K562 (cell line): Measurements from ENCODE around the gene LAMA5. TPM values are rescaled to one million over a fixed set of nuclear protein-coding genes. Genes with fewer than 3 reads are reported as not detected.
A peak's percentile ranks its signal among the peaks of the same experiment; 100 is the strongest.

Experiments used
- ATAC-seq: fragments of 200-7000 bp; cut with Tn5 transposase; 3 replicates; pipeline ENCODE4 v1.9.1; 2020; ENCODE audit warnings: moderate library complexity
- BruUV-seq: library from RNA; stranded (reverse); fragments of 400-500 nt; replicated peaks from 2 replicates; lab custom pipeline; 2021; lab: Mats Ljungman, UMichigan
- CTCF ChIA-PET: fragments of 300-600 bp; formaldehyde crosslinking; extraction: SDS; loops from one replicate; lab custom pipeline; 2021; ENCODE audit warnings: low intra/inter-chr PET ratio; lab: Yijun Ruan, JAX
- POLR2A ChIA-PET: fragments of 300-600, 350-650 bp; sonication (Branson Sonifier 250); formaldehyde crosslinking; extraction: SDS; loops from one replicate; lab custom pipeline; 2021; ENCODE audit warnings: antibody characterized with exemption, inconsistent platforms; lab: Yijun Ruan, JAX
- DNase-seq, 4 experiments: peaks; one replicate each; pipeline versions ENCODE4 v3.0.0 to v3.0.0-alpha.2; 2011 to 2018; ENCODE audit warnings: low spot score in 3 of 4, mixed read lengths in 3 of 4; ENCODE audit errors: extremely low read depth in 1 of 4
- FAIRE-seq: peaks from 2 replicates; lab custom pipeline; 2011; peaks lifted over from hg19 to GRCh38; lab: Jason Lieb, UNC
- H2AFZ ChIP-seq: 2 replicates; pipeline ENCODE4 v1.6.0; 2011; ENCODE audit warnings: low read depth, low read length, control low read depth, inconsistent platforms
- H3K27ac ChIP-seq: fragments of 200-600 bp; 3 replicates; pipeline ENCODE4 v1.8.0; 2011; ENCODE audit warnings: low read depth, mild to moderate bottlenecking, control low read depth, inconsistent platforms, low read length, moderate library complexity, mixed read lengths; ENCODE audit errors: extremely low read depth
- H3K27me3 ChIP-seq, 2 experiments: fragments of 300-600 bp in 1 of 2; 2 replicates in 1 of 2; 3 replicates in 1 of 2; pipeline versions ENCODE4 v1.6.0 to v1.8.0; 2011; ENCODE audit warnings: inconsistent platforms in 2 of 2, low read length in 2 of 2, mild to moderate bottlenecking in 1 of 2, mixed read lengths in 1 of 2, moderate library complexity in 1 of 2; ENCODE audit not compliant: control insufficient read depth in 2 of 2, insufficient read depth in 2 of 2
- H3K36me3 ChIP-seq: fragments of 300-600 bp; 3 replicates; pipeline ENCODE4 v1.8.0; 2011; ENCODE audit warnings: mild to moderate bottlenecking, low read length, inconsistent platforms; ENCODE audit not compliant: control insufficient read depth, insufficient read depth
- H3K4me1 ChIP-seq, 2 experiments: fragments of 200-600 bp in 1 of 2; replicated peaks in 1 of 2; 2 replicates in 1 of 2; 3 replicates in 1 of 2; pipeline versions ENCODE4 v1.5.1 to v1.8.0; 2011; ENCODE audit warnings: inconsistent platforms in 2 of 2, low read length in 2 of 2, mild to moderate bottlenecking in 1 of 2, mixed read lengths in 1 of 2, moderate library complexity in 1 of 2; ENCODE audit not compliant: control insufficient read depth in 2 of 2, insufficient read depth in 2 of 2
- H3K4me2 ChIP-seq: 2 replicates; pipeline ENCODE4 v1.6.1; 2011; ENCODE audit warnings: low read length, control low read depth, inconsistent platforms, mixed read lengths; ENCODE audit not compliant: insufficient read depth
- H3K4me3 ChIP-seq: fragments of 200-600 bp; sonication (generic), shearing (Covaris generic); 2 replicates; pipeline ENCODE4 v1.5.1; 2016; ENCODE audit warnings: control low read depth, inconsistent platforms
- H3K79me2 ChIP-seq: fragments of 200-600 bp; 3 replicates; pipeline ENCODE4 v1.8.0; 2011; ENCODE audit warnings: low read length, inconsistent platforms; ENCODE audit not compliant: control insufficient read depth, insufficient read depth
- H3K9ac ChIP-seq, 2 experiments: 2 replicates each; pipeline versions ENCODE4 v1.6.0 to v1.6.1; 2011; ENCODE audit warnings: low read depth in 2 of 2, low read length in 2 of 2, control low read depth in 1 of 2, inconsistent platforms in 1 of 2, mild to moderate bottlenecking in 1 of 2, mixed read lengths in 1 of 2; ENCODE audit not compliant: insufficient read depth in 1 of 2
- H3K9me1 ChIP-seq: one replicate; pipeline ENCODE4 v1.6.0; 2011; ENCODE audit warnings: inconsistent platforms, mild to moderate bottlenecking, low read length, moderate library complexity; ENCODE audit not compliant: control insufficient read depth, insufficient read depth
- H3K9me3 ChIP-seq: replicated peaks from 2 replicates; pipeline ENCODE4 v1.5.1; 2011; ENCODE audit warnings: low read depth, low read length, inconsistent platforms; ENCODE audit not compliant: control insufficient read depth, insufficient read depth
- H4K20me1 ChIP-seq: replicated peaks from 2 replicates; pipeline ENCODE4 v1.6.1; 2011; ENCODE audit warnings: low read length, inconsistent platforms, mixed read lengths; ENCODE audit not compliant: control insufficient read depth, insufficient read depth
- CSDE1 ChIP-seq, 2 experiments: fragments of 450-650 bp; IDR thresholded peaks; 2 replicates each; pipeline ENCODE4 v1.6.1; 2016; ENCODE audit warnings: mild to moderate bottlenecking in 1 of 2
- DIDO1 ChIP-seq: fragments of 450-650 bp; IDR thresholded peaks from 2 replicates; pipeline ENCODE4 v1.6.1; 2016; ENCODE audit warnings: low read depth, missing biosample characterization, missing genetic modification characterization
- IRF9 ChIP-seq: fragments of 450-650 bp; IDR thresholded peaks from 2 replicates; pipeline ENCODE4 v1.6.1; 2016; ENCODE audit warnings: missing biosample characterization, missing genetic modification characterization
- KLF10 ChIP-seq: fragments of 250-450 bp; sonication (Bioruptor Pico); IDR thresholded peaks from 2 replicates; pipeline ENCODE4 v1.6.1; 2021; ENCODE audit warnings: matching md5 sums
- POLR2G ChIP-seq: fragments of 200-400 bp; formaldehyde crosslinking; IDR thresholded peaks from 2 replicates; pipeline ENCODE4 v1.6.1; 2017; ENCODE audit warnings: low read depth, mild to moderate bottlenecking, antibody characterized with exemption, low read length, moderate library complexity
- RBFOX2 ChIP-seq: fragments of 200-400 bp; formaldehyde crosslinking; IDR thresholded peaks from 2 replicates; pipeline ENCODE4 v1.6.1; 2017; ENCODE audit warnings: low read depth, mild to moderate bottlenecking, low read length, moderate library complexity
- WGBS: fragments of 100-300 bp; shearing (Covaris generic); methylation state at CpG from one replicate; pipeline ENCODE4 v1.1.6; 2016; ENCODE audit warnings: low coverage, mixed read lengths; ENCODE audit not compliant: insufficient coverage; ENCODE audit errors: missing lambda C conversion rate; 5-methylcytosine and 5-hydroxymethylcytosine counted together
- in situ Hi-C: fragments of 300-500 bp; cut with MboI; formaldehyde crosslinking; loops from 4 replicates; pipeline ENCODE4 v1.15.0; 2018; ENCODE audit warnings: inconsistent platforms, mixed read lengths
- intact Hi-C: fragments of 100-400 bp; cut with micrococcal nuclease; formaldehyde crosslinking; loops from 2 replicates; pipeline ENCODE4 v1.14.2; 2022
- polyA plus RNA-seq, 8 experiments: library from polyadenylated mRNA; depleted of rRNA in 4 of 8; stranded (reverse) in 5 of 8; unstranded in 3 of 8; fragments of >200 nt; fragmentation: Nextera tagmentation in 2 of 8; fragmentation: Illumina TruSeq in 1 of 8; extraction: Ambion mirVana in 2 of 8; extraction: Trizol in 1 of 8; gene quantifications; 2 replicates each; pipeline versions ENCODE4 v1.2.1 to v1.2.3, GENCODE V29; 2011 to 2014; ENCODE audit warnings: inconsistent platforms in 1 of 8, missing spikeins in 1 of 8
- total RNA-seq, 7 experiments: library from RNA; depleted of rRNA in 6 of 7; stranded (reverse); fragments of >200 nt in 6 of 7; fragmentation: Illumina TruSeq in 2 of 7; extraction: Trizol in 2 of 7; gene quantifications; 2 replicates each; pipeline versions ENCODE4 v1.2.1 to v1.2.3, GENCODE V29; 2011 to 2021; ENCODE audit warnings: low replicate concordance in 1 of 7

Gene LAMA5
- total and polyA plus RNA-seq, 9 of the 15 experiments (the other 6 are each of a cell fraction or from before 2014, with no cell fraction given): 0.31 to 101 (median 7.8) TPM

- ChIA-PET POLR2A (no interaction called here), CTCF (no interaction called here)
- Histone ChIP-seq H4K20me1 (no peaks in the 10 kb centered on the region), H3K9me3 (no peaks in the 10 kb centered on the region), H3K9me1 (no peaks in the 10 kb centered on the region), H3K4me3 (no peak overlapping the region), H3K27ac (no peak overlapping the region), H2AFZ (no peak overlapping the region), H3K4me1 (peaks cover 0 to 24% of the 10 kb centered on the region in 2 experiments; a peak in 2 of 5 replicates), H3K36me3 (peaks cover 95% of the 10 kb centered on the region; the same call in 2 of the 3 replicates), H3K27me3 (no peaks in the 10 kb centered on the region), H3K9ac (no peak overlapping the region), H3K4me2 (no peak overlapping the region), H3K79me2 (no peaks in the 10 kb centered on the region)
- 88% methylated on average over 27 of the region's 30 CpGs for WGBS
- TF ChIP-seq POLR2G: peak; percentile 15; the same call in 1 of the 2 replicates
- TF ChIP-seq RBFOX2: 0 out of 2 replicates have a peak, but pooled peaks have one; percentile 6
- TF ChIP-seq KLF10 (CRISPR knock-in tag): no peak
- no peak for TF ChIP-seq DIDO1 (tag)
- no peak for TF ChIP-seq IRF9 (tag)
- TF ChIP-seq CSDE1 (IDR thresholded peaks at IDR 0.05): no peak
- FAIRE-seq (no peak), DNase-seq (no peak), ATAC-seq (no peak)
- BruUV-seq: no TSS peak
- intact Hi-C loops: no loop called here
- in situ Hi-C loops: no loop called here
Observed at GRCh38 chr20:62326959-62327725, 40.0 kb downstream of the LAMA5 start.
